Measurements from ENCODE around the gene LAMB2.

The LAMB2 gene

DNA sequence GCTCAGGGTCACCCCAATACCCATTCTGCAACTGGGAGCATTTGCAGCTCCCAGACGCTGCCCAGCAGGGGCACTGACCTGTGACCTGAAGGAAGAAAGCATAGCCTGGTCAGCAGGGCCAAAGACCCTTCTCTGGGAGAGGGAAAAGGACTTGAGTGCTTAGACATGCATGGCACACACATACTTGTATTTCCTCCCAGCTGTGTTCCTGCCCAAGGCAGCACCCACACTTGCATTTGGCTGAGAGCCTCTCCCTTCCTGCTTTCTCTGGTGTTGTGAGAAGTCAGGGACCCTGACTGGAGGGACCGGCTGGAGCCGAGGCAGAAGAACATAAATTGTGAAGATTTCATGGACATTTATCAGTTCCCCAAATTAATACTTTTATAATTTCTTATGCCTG is 7.2 kb upstream of the LAMB2 start (continued):
- no peak for TF ChIP-seq TSHZ2 (CRISPR knock-in tag; IDR thresholded peaks at IDR 0.05)
- no peak for TF ChIP-seq OSR1 (CRISPR knock-in tag; IDR thresholded peaks at IDR 0.05)

DNA sequence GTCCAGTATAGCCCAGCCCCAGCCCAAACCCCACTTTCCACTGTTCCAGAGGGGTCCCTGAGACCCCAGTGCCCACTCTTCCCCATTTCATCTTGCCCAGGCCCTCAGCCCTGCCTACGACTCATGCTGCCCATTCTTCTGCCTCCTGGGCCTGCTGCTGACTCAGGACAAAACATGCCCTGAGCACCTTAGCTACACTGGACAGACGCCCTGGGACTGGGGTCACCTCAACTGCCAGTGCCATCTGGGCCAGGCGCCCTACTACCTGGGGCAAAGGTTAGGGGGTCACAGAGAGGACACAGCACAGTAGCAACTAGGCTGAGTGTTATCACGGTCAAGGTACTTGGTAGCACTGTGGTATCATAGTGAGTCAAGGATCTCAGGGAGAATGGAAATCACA is 2.6 kb upstream of the LAMB2 start:
- ATAC-seq: no peak
- TF ChIP-seq TCF4 (CRISPR knock-in tag; IDR thresholded peaks at IDR 0.05; ENCODE audit: borderline replicate concordance): no peak
- TF ChIP-seq GLIS3 (CRISPR knock-in tag; IDR thresholded peaks at IDR 0.05): no peak
- TF ChIP-seq ESRRG (CRISPR knock-in tag; IDR thresholded peaks at IDR 0.05): no peak

DNA sequence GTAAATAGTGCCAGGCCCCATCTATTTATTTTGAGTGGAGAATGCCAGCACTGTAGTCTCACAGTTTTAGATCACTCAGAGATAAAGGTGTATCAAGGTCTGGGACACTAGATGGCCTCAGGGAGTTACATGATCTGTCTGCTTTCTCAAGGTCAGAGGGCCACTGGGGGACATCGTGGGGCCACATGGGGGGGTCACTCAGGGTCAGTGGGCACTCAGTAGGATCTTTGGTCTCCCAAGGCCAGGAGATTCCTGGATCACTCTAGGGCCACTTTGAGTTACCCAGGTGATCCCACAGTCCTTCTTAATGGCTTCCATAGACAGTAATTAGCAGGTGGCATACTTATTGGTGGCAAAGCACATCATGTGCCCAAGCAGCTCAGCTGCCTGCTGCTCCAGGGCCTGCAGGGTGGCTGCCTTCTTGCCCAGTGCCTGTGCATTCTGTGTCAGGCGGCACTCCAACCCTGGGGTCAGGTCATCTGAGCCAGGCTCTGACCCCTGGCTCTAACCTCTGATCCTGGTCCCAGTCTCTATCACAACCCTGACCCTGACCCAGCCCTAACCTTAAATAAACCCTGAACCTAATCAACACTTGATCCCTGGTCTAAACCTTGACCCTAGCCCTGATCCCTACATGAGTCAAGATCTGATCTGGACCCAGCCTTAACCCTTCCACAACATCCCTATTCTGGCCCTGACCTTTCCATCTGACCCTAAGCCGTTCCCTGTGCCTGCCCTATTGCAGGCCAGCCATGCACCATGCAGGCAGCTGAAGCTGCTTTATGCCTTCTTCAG is 1.8 kb upstream of the LAMB2 start:
- no peak for ATAC-seq
- TF ChIP-seq ISL1 (CRISPR knock-in tag; IDR thresholded peaks at IDR 0.05) (no peak), PPARA (CRISPR knock-in tag; IDR thresholded peaks at IDR 0.05; ENCODE audit: borderline replicate concordance) (no peak), SNAI2 (CRISPR knock-in tag; IDR thresholded peaks at IDR 0.05) (no peak), ZFP3 (CRISPR knock-in tag; IDR thresholded peaks at IDR 0.05) (no peak), ZNF70 (CRISPR knock-in tag; IDR thresholded peaks at IDR 0.05) (no peak), TSHZ2 (CRISPR knock-in tag; IDR thresholded peaks at IDR 0.05) (no peak)

GRCh38 chr3:49133226-49133951 is 539 bp upstream of the LAMB2 start:
- peak; percentile 90 for ATAC-seq

More at GRCh38 chr3:49133226-49133951, 539 bp upstream of the LAMB2 start:
- no peak for TF ChIP-seq TSHZ2 (CRISPR knock-in tag; IDR thresholded peaks at IDR 0.05)
- TF ChIP-seq, protein P1, sequence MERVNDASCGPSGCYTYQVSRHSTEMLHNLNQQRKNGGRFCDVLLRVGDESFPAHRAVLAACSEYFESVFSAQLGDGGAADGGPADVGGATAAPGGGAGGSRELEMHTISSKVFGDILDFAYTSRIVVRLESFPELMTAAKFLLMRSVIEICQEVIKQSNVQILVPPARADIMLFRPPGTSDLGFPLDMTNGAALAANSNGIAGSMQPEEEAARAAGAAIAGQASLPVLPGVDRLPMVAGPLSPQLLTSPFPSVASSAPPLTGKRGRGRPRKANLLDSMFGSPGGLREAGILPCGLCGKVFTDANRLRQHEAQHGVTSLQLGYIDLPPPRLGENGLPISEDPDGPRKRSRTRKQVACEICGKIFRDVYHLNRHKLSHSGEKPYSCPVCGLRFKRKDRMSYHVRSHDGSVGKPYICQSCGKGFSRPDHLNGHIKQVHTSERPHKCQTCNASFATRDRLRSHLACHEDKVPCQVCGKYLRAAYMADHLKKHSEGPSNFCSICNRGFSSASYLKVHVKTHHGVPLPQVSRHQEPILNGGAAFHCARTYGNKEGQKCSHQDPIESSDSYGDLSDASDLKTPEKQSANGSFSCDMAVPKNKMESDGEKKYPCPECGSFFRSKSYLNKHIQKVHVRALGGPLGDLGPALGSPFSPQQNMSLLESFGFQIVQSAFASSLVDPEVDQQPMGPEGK (CRISPR knock-in tag; IDR thresholded peaks at IDR 0.05; ENCODE audit: borderline replicate concordance): peak; percentile 42; the same call in 1 of the 2 replicates
